Measurements from ENCODE around the gene MGAT5.
"Not testable (repeated sequence)": the region's sequence is repeated elsewhere in the genome, so short reads cannot be mapped to it uniquely, and the experiment has no call there.

The MGAT5 gene

DNA sequence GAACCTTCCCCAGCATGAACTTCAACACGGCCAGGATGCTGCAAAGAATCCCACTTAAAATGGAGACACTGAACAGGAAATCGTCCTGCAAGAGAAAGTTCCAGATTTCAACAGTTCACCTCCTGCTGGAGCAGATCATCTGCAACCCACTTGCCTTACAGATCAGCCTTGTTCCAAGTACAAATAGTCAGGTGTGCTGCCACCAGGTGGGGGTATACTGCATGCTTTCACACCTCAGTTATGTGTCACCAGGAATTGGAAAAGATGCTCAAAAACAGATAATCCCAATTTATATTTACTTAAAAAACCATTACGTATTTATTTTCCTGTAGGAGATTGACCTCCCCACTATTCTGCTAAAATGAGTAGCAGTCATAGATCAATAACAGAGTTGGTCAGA, 212.3 kb downstream of the MGAT5 start:
- no peak for TF ChIP-seq POLR2A (IDR thresholded peaks at IDR 0.05; ENCODE audit: low read depth, low read length)
- FAIRE-seq (no peak), DNase-seq (ENCODE audit: insufficient read length, low spot score) (no peak)

DNA sequence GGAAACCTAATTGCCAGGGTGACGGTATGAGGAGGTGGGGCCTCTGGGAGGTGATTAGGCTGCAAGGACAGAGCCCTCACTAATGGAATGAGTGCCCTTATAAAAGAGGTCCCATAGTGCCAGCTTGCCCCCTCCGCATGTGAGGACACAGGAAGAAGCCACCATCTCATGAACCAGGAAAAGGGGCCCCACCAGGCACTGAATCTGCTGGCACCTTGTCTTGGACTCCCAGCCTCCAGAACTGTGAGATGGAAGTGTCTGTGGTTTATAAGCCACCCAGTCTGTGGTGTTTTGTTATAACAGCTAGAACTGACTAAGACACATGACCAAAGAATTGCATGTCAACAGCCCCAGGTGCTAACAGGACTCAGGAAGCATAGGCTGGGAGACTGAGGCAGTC, 214.3 kb downstream of the MGAT5 start:
- no peak for FAIRE-seq
- DNase-seq (ENCODE audit: insufficient read length, low spot score) = no peak
- no peak for TF ChIP-seq POLR2A (IDR thresholded peaks at IDR 0.05; ENCODE audit: low read depth, low read length)

DNA sequence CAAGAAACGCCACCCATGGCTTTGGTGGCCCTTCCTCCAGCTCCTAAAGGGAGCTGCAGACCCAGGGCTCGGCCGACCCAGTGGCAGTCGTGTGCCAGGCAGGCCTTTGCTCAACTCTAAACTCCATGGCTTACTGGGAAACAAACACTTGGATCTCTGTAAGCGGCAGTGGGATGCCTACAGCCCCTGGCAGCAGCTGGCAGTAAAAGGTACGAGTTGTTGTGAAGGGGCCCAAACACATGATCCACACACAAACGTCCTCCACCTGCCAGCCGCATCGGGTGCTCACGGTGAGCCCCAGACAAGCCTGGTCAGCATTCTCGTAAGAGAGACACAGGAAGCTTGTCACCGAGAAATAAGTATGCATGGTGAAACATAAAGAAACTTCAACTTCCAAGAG, 214.9 kb downstream of the MGAT5 start:
- no peak for TF ChIP-seq POLR2A (IDR thresholded peaks at IDR 0.05; ENCODE audit: low read depth, low read length)
- FAIRE-seq (no peak), DNase-seq (ENCODE audit: insufficient read length, low spot score) (no peak)

DNA sequence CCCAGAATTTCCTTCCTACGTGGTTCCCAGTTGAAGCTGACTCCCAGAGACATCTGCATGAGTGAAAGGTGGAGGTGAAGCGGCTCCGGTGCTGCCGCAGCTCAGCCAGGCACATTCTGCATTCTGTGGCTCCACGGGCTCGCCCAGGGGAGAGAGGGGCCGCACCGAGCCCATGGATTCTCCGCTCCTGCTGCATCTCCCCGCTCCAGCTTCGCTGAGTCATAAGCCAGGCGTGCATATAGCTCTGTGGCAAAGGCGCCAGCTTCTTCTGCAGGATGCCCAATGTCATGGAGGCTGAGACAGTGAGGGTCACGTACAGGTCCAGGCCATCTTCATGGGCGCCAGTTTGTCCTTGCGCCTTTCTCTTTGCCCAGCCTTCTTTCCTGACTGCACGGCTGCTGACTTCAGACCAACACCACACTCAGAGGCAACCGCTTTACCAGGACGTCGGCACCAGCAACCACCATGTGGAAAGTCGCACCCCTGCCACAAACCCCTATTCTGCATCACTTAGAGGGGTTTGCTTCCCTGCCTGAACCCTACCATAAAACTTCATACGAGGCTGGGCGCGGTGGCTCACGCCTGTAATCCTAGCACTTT, 215.7 kb downstream of the MGAT5 start:
- no peak for FAIRE-seq
- TF ChIP-seq POLR2A (IDR thresholded peaks at IDR 0.05; ENCODE audit: low read depth, low read length) = no peak
- no peak for DNase-seq (ENCODE audit: insufficient read length, low spot score)

DNA sequence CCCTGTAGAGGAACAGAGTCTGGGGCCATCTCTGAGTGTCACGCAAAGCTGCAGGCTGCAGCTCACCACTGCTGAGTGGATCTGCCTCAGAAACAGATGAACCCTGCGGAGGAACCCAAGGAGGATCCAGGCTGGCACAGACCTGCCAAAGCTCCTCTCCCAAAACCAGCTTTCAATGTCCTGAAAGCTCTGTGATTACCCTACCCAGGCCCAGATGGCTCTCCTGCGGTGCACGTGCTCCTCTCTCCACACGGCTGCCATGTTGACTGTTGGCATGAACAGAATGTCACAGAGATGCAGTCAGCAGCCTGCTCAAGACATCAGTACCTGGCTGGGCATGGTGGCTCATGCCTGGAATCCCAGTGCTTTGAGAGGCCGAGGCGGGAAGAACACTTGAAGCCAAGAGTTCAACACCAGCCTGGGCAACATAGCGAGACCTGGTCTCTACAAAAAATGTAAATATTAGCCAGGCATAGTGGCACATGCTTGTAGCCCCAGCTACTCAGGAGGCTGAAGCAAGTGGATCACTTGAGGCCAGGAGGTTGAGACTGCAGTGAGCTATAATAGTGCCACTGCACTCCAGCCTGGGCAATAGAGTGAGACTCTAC, 216.8 kb downstream of the MGAT5 start:
- DNase-seq (ENCODE audit: insufficient read length, low spot score) (no peak), FAIRE-seq (no peak)
- TF ChIP-seq POLR2A (IDR thresholded peaks at IDR 0.05; ENCODE audit: low read depth, low read length) = no peak

DNA sequence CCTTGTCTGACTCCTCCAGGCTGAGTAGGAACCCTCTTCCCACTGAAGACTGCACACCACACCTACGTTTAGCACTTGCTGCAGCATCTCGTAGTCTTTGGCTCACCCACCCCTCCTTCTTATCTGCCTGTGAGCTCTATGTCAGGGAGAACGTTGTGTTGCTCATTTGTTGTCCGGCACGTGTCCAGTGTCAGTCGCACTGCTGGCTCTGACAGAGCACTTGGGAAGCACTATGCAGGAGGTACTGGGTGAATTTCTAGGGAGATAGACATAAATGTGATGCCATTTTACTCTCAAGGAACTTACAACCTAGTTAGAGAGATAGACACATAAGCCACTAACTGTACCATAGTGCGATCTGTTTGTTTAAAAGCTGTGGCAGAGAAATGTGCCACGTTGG, 223.1 kb downstream of the MGAT5 start:
- not testable (repeated sequence) for FAIRE-seq; DNase-seq (ENCODE audit: insufficient read length, low spot score)

DNA sequence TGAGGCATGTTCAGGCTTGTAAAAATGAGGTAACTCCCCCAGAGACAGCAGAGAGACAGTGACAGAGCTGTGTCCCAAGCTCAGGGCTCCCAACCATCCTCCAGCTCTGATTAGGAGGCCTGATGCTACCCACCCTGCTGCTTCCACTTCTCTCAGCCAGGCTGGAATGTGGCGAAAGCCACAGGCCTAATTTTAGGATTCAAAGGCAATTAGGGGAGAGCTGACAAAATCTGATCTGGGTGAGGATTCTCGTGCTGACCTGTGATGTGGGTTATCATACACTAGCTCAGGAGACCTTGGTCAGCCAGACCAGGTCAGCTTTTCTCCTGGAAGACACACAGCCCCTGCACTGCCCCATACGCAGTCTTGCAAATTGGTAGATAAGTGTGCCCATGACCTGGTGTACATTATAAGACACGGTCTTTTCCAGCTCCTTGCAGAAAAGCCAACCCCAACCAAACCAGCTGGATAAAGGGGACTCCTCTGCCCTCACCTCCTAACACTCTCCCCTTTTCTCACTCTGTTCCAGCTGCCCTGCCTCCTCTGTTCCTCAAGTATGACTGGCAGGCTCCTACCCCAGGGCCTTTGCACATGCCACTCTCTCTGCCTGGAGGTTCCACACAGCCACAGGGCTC, 225.9 kb downstream of the MGAT5 start:
- FAIRE-seq = no peak
- no peak for DNase-seq (ENCODE audit: insufficient read length, low spot score)
- no peak for TF ChIP-seq POLR2A (IDR thresholded peaks at IDR 0.05; ENCODE audit: low read depth, low read length)

DNA sequence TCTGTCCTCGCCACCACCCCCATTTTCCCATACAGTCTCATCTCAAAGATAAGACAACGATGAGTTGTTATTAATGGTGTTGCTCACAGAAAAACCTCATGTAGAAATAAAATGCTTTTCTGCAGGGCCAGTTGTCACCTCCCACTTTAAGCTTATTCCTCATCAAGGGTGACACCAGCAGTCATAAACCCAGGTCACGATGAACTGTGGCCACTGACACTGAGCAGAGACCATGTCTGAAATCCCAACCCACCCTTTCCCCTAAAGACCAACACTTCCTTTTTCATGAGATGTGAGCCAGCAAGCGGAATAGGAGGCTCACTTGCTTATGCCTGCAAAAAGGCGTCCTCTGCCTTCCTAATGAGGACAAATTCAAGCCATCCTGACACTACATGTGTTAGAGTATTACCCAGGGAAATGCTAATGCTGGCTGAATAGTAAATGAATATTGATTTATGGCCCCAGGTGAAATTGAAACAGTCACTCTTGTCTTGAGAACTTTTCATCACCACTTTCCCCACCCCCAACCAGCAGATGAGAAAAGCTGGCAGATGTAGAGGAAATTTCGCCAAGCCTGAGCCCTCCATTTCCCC, 228.4 kb downstream of the MGAT5 start:
- DNase-seq (ENCODE audit: insufficient read length, low spot score) (no peak), FAIRE-seq (no peak)

DNA sequence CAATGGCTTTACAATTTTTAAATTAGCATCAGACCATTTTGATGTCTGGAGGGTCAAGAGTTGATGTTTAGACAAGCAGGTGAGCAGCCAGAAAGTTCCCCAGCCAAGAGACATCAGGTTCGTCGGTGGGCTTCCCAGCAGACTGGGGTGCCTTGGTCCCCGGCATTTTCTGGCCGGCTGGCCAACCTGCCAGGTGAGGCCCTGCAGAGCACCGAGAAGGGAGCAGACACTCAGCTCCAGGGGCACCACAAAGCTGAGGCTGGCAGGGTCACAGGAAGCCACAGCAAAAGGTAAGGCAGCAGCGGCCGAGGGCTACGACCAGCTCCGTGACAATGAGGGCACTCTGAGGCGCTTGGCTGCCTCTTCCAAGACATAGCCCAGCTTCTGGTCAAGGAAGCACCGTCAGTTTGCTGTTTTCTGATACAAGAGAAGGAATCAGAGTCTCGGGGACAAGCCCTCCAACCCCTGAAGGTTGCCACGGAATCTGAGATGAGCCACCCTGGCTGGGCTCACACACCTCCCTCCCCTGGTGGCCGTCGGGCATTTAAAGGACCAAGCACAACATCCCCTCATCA, 229.0 kb downstream of the MGAT5 start:
- no peak for DNase-seq (ENCODE audit: insufficient read length, low spot score)
- no peak for TF ChIP-seq POLR2A (IDR thresholded peaks at IDR 0.05; ENCODE audit: low read depth, low read length)
- no peak for FAIRE-seq

More for the DNA sequence above, 228.4 kb downstream of the MGAT5 start:
- no peak for TF ChIP-seq POLR2A (IDR thresholded peaks at IDR 0.05; ENCODE audit: low read depth, low read length)

DNA sequence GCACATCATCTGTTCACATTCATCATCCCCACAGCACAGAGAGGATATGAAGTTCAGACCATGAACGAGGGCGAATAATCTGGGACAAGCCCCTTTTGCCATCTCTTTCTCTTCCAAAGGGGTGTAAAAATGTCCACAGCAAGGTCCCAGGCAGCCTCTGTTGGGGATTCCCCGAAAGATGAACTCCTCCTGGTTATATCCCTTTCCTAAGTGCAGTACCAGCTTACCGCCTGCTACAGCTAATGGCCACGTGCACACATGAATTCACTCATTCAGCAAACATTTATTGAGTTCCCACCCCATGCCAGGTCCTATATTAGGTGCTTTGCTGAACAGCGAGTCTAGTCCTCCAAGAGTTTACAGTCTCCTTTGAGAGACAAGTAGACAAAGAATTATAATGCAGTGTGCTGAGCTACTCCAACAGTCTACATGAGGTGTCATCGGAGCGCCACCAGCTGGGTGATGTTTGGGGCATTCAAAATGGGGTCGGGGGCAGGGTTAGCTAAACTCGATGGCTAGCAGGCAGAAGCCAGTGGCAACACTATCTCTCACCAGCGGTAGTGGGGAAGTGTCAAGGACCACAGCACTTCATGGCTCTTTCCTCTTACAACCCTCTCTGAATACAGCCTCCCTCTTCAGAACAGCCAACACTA, 236.0 kb downstream of the MGAT5 start:
- no peak for TF ChIP-seq POLR2A (IDR thresholded peaks at IDR 0.05; ENCODE audit: low read depth, low read length)
- DNase-seq (ENCODE audit: insufficient read length, low spot score) (no peak), FAIRE-seq (no peak)

DNA sequence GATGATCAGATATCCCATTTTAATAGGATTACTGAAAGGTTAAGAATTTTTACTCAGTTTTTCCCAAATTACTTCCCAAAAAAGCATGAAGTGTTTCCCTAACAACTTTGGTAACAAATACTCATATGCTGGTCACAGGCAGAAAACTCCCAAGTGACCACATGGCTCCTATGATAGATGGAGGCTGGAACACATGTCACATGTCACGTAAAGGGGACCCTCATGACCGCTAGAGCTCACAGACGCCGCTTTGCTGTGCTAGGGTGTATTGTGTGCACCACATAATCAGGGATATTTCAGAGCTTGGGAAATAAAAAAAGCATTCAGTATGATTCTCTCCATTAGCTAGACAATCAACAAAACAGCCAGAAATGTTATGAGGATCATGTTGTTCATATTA, 236.7 kb downstream of the MGAT5 start:
- no peak for FAIRE-seq
- TF ChIP-seq POLR2A (IDR thresholded peaks at IDR 0.05; ENCODE audit: low read depth, low read length) = no peak
- DNase-seq (ENCODE audit: insufficient read length, low spot score) = no peak

DNA sequence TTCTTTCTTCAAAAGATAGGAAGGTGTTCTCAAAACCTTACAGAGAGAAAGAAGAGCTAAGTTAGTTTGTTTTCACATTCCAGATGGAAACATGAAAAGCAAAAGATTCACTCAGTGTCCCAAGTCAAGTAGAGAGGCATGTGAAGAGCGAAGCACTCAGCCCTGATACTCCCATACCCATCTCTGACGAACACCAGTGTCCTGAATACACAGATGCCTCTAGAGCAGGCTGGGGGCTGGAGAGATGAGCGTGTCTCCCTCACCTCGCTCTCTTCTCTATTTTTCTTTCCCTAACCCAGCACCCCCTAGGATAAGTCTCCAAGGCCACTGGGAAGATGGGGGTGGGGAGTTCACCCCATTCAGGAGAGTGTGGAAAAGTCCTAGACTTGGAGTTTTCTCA, 237.2 kb downstream of the MGAT5 start:
- no peak for TF ChIP-seq POLR2A (IDR thresholded peaks at IDR 0.05; ENCODE audit: low read depth, low read length)
- FAIRE-seq = no peak
- DNase-seq (ENCODE audit: insufficient read length, low spot score) = no peak

DNA sequence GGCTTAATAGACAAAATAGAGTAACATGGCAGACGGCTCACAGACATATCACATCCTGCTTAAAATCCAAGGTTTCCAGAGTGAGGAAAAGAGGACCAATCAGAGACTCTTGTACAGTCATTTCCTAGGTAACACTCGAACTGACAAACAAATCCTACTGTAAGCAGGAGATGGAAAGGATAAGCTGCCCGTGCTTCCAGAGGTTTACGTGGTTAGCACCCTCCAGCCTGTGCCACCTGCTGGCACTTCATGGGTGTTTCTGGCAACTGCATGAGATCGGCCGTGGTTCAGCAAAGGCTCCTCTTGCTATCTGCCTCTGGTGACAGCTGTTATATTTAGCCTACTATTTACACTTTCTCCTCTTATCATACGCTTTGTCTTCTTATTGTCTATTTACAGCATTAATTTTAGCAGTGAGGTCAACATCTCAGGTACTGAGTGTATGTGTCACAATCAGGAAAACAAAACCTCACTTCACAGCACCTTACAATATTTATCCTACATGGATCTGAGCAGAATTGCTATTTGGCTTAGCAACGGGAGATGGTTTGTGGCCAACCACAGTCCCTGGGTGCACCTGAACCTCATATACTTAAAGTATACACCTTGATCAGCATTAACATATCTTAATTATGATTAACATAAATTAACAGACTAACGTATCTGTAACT, 238.0 kb downstream of the MGAT5 start:
- DNase-seq (ENCODE audit: insufficient read length, low spot score) (peak; percentile 9), FAIRE-seq (no peak)
- no peak for TF ChIP-seq POLR2A (IDR thresholded peaks at IDR 0.05; ENCODE audit: low read depth, low read length)

DNA sequence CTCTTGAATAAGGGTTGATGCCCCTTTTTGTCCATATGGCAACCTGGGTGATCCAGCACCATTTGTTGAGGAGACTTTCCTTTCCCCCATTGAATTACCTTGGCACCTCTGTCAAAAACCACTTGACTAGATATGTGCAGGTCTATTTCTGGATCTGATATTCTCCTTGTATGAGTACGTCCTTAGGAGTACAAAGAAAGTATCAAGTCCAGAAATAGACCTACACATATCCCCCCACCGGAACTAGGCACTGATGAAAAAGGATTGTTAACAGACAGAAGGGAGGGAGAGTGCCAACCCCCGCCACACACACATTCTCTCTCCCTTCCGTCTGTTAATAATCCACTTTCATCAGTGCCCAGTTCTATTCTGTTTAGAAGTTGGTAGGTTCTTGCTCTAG, 239.9 kb downstream of the MGAT5 start:
- no peak for TF ChIP-seq POLR2A (IDR thresholded peaks at IDR 0.05; ENCODE audit: low read depth, low read length)
- no peak for FAIRE-seq

More for the DNA sequence above, 239.9 kb downstream of the MGAT5 start:
- DNase-seq (ENCODE audit: insufficient read length, low spot score) = no peak
